Lower leg skin (tissue), 4 donors: ENCODE data around the gene ZNF787. TPM values are rescaled to one million over a fixed set of nuclear protein-coding genes. Genes with fewer than 3 reads are reported as not detected.
"Not testable (repeated sequence)": the region's sequence is repeated elsewhere in the genome, so short reads cannot be mapped to it uniquely, and the experiment has no call there.

Experiments used
- DNase-seq, 2 donors: peaks; one replicate each; pipeline ENCODE4 v3.0.0-alpha.2; 2019; ENCODE audit warnings: low spot score in 2 of 2
- H3K4me3 ChIP-seq: fragments of 200-600 bp; sonication (generic); 2 replicates; pipeline ENCODE4 v1.5.1; 2017; ENCODE audit warnings: mild to moderate bottlenecking, low read depth; ENCODE audit not compliant: poor library complexity, severe bottlenecking
- POLR2A ChIP-seq, 2 donors: fragments of 450-650 bp; IDR thresholded peaks; one replicate each; pipeline ENCODE4 v1.6.1; 2016 to 2017; ENCODE audit warnings: antibody characterized with exemption in 2 of 2, mild to moderate bottlenecking in 1 of 2, moderate library complexity in 1 of 2
- WGBS, 2 donors: methylation state at CpG; one replicate each; pipeline ENCODE4 v1.1.5; 2018; 5-methylcytosine and 5-hydroxymethylcytosine counted together
- intact Hi-C: fragments of 100-400 bp; cut with DNase I; formaldehyde crosslinking; loops from one replicate; pipeline ENCODE4 v1.15.0; 2023; ENCODE audit warnings: low total_unique reads
- total RNA-seq, 4 donors: library from RNA; depleted of rRNA; stranded (reverse); fragments of >200 nt; gene quantifications; one replicate each; pipeline ENCODE4 v1.1.0, GENCODE V29; 2016
- TF ChIP-seq, protein P1 (sequence below), 3 donors: fragments of 450-650 bp; IDR thresholded peaks; one replicate each; pipeline ENCODE4 v1.5.1; 2016; ENCODE audit warnings: antibody characterized with exemption in 3 of 3, mild to moderate bottlenecking in 3 of 3, moderate library complexity in 2 of 3

ZNF787 gene
- total RNA-seq, 4 donors from 2014 or later = 11.6 to 21.5 (median 19.9) TPM

- WGBS, 2 donors = 68% methylated on average over 14 to 15 of the region's 17 CpGs
- TF ChIP-seq POLR2A (IDR thresholded peaks at IDR 0.05) = no peak
- TF ChIP-seq, protein P1, sequence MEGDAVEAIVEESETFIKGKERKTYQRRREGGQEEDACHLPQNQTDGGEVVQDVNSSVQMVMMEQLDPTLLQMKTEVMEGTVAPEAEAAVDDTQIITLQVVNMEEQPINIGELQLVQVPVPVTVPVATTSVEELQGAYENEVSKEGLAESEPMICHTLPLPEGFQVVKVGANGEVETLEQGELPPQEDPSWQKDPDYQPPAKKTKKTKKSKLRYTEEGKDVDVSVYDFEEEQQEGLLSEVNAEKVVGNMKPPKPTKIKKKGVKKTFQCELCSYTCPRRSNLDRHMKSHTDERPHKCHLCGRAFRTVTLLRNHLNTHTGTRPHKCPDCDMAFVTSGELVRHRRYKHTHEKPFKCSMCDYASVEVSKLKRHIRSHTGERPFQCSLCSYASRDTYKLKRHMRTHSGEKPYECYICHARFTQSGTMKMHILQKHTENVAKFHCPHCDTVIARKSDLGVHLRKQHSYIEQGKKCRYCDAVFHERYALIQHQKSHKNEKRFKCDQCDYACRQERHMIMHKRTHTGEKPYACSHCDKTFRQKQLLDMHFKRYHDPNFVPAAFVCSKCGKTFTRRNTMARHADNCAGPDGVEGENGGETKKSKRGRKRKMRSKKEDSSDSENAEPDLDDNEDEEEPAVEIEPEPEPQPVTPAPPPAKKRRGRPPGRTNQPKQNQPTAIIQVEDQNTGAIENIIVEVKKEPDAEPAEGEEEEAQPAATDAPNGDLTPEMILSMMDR (IDR thresholded peaks at IDR 0.05) = no peak
- H3K4me3 ChIP-seq = no peak overlapping the region
- no peak for DNase-seq
- intact Hi-C loops = no loop called here
These were observed 34.1 kb upstream of the ZNF787 start for GRCh38 chr19:56155124-56155687.

- H3K4me3 ChIP-seq = no peak overlapping the region
- TF ChIP-seq POLR2A (IDR thresholded peaks at IDR 0.05) = no peak
- DNase-seq = no peak
- intact Hi-C loops = no loop called here
- WGBS, 2 donors = 59 to 61% methylated on average over 6 of the region's 6 CpGs
These were observed 32.4 kb upstream of the ZNF787 start for GRCh38 chr19:56153507-56153906.

DNA sequence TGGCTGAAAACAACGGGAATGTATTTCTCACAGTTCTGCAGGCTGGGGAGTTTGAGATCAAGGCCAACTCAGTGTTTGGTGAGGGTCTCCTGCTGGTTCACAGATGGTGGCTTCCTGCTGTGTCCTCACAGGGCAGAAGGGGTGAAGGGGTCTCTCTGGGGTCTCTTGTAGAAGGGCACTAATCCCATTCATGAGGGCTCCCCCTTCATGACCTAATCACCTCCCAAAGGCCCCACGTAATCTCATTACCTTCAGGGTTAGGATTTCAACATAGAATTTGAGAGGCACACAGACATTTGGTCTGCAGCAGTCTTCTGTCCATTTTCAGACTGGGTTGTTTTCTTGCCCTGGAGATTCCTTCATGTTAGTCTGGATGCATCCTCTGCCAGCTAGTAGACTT is 31.5 kb upstream of the ZNF787 start:
- 82 to 95% methylated on average over 2 of the region's 2 CpGs for WGBS, 2 donors
- DNase-seq = no peak
- H3K4me3 ChIP-seq = no peak overlapping the region
- TF ChIP-seq, protein P1 (IDR thresholded peaks at IDR 0.05) = no peak
- TF ChIP-seq POLR2A (IDR thresholded peaks at IDR 0.05) = no peak
- intact Hi-C loops = no loop called here

DNA sequence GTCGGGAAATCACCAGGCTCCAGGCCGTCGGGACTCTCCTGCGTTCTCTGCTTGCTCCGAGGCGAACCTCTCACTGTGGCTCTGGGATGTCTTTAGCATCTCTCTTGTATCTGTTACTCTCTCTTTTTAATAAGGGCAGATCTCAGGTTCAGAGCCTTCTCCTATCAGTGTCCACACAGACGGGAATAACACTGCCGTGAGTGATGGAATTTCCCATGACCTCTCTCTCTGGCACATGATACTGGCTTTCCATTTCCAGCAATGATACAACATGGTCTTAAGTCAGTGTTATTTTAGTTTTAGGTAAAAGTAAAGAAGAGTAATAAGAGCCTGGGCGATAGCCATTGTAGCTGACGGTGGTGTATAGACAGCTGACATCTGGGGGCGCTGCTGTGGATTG is 29.3 kb upstream of the ZNF787 start:
- TF ChIP-seq, protein P1 (IDR thresholded peaks at IDR 0.05) = no peak
- no peak for TF ChIP-seq POLR2A (IDR thresholded peaks at IDR 0.05)
- no peak overlapping the region for H3K4me3 ChIP-seq
- WGBS, 2 donors = 93 to 95% methylated on average over 11 of the region's 11 CpGs
- DNase-seq = no peak
- intact Hi-C loops = no loop called here

GRCh38 chr19:56149656-56150038 is 28.6 kb upstream of the ZNF787 start:
- intact Hi-C loops = no loop called here
- no peak overlapping the region for H3K4me3 ChIP-seq
- no peak for DNase-seq
- TF ChIP-seq, protein P1 (IDR thresholded peaks at IDR 0.05) = no peak
- no peak for TF ChIP-seq POLR2A (IDR thresholded peaks at IDR 0.05)
- WGBS, 2 donors = 86 to 96% methylated on average over 5 of the region's 5 CpGs

- DNase-seq, H3K4me3 ChIP-seq, intact Hi-C loops: not testable (repeated sequence)
- WGBS, 2 donors = 96% methylated on average over 12 of the region's 12 CpGs
These were observed 28.0 kb upstream of the ZNF787 start for GRCh38 chr19:56148955-56149655.

GRCh38 chr19:56148096-56148495 is 27.0 kb upstream of the ZNF787 start:
- no peak overlapping the region for H3K4me3 ChIP-seq
- DNase-seq = no peak
- 94 to 95% methylated on average over 15 of the region's 15 CpGs for WGBS, 2 donors
- intact Hi-C loops = no loop called here
- TF ChIP-seq, protein P1 (IDR thresholded peaks at IDR 0.05) = no peak
- no peak for TF ChIP-seq POLR2A (IDR thresholded peaks at IDR 0.05)
